Kidney epithelial cell (primary cell): ENCODE results near the gene RGS9. TPM values are rescaled to one million over a fixed set of nuclear protein-coding genes. Genes with fewer than 3 reads are reported as not detected.
A peak's percentile ranks its signal among the peaks of the same experiment; 100 is the strongest.

Experiments
- DNase-seq: peaks from one replicate; pipeline ENCODE4 v3.0.0-alpha.2; 2010; ENCODE audit warnings: low read depth
- H3K27me3 ChIP-seq: 2 replicates; pipeline ENCODE4 v1.6.0; 2011; ENCODE audit warnings: low read length; ENCODE audit not compliant: control insufficient read depth, insufficient read depth
- H3K36me3 ChIP-seq: 2 replicates; pipeline ENCODE4 v1.5.1; 2011; ENCODE audit warnings: low read length; ENCODE audit not compliant: control insufficient read depth, insufficient read depth
- H3K4me3 ChIP-seq: 2 replicates; pipeline ENCODE4 v1.5.1; 2011; ENCODE audit warnings: low read depth, mild to moderate bottlenecking, control low read depth, low read length
- total RNA-seq: library from RNA; depleted of rRNA; stranded (reverse); fragments of >200 nt; gene quantifications from 2 replicates; pipeline ENCODE4 v1.2.3, GENCODE V29; 2015
- TF ChIP-seq, protein P1 (sequence below): IDR thresholded peaks from 2 replicates; pipeline ENCODE4 v1.5.1; 2011; ENCODE audit warnings: mild to moderate bottlenecking, moderate library complexity, low read length, control low read depth, inconsistent platforms; ENCODE audit not compliant: insufficient read depth, poor library complexity, severe bottlenecking

The RGS9 gene
- total RNA-seq, 1 donor from 2014 or later: 7.5 TPM

DNA sequence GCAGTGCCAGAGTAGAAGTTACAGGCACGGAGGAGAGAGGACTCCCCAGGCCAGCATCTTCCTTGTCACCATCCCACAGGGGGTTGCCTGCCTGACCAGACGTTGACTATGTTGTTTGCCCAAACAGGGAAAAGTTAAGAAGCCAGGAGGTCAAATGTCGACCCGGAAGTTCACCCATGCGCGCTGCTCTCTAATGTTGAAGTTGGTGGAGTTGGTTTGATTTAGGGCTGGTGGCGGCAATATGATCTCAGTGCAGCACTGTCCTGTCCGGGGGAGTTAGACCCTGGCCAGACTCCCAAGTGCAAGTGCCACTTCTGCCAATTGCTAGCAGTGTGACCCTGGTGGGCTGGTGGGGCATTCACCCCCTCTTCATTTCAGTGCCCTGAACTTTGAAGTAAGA is 30.4 kb downstream of the RGS9 start:
- DNase-seq: no peak
- Histone ChIP-seq H3K4me3 (no peak overlapping the region), H3K27me3 (no peaks in the 10 kb centered on the region), H3K36me3 (no peaks in the 10 kb centered on the region)
- TF ChIP-seq, protein P1, sequence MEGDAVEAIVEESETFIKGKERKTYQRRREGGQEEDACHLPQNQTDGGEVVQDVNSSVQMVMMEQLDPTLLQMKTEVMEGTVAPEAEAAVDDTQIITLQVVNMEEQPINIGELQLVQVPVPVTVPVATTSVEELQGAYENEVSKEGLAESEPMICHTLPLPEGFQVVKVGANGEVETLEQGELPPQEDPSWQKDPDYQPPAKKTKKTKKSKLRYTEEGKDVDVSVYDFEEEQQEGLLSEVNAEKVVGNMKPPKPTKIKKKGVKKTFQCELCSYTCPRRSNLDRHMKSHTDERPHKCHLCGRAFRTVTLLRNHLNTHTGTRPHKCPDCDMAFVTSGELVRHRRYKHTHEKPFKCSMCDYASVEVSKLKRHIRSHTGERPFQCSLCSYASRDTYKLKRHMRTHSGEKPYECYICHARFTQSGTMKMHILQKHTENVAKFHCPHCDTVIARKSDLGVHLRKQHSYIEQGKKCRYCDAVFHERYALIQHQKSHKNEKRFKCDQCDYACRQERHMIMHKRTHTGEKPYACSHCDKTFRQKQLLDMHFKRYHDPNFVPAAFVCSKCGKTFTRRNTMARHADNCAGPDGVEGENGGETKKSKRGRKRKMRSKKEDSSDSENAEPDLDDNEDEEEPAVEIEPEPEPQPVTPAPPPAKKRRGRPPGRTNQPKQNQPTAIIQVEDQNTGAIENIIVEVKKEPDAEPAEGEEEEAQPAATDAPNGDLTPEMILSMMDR: no peak

DNA sequence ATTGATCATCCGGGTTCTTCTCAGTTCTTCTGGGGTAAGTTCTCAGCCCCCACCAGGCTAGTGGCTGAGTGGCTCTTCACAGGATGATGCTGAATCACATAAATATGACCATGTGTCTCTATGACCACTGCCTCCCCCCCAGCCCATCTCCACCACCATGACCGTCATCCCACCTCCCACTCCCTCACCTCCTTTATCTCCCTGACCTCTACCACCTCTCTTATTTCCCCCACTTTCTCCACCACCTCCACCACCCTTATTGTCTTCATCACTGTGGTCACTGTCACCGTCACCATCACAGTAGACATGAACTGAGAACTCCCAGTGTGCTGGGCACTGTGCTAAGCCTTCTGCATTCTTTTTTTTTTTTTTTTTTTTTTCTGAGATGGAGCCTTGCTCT is 32.5 kb downstream of the RGS9 start:
- Histone ChIP-seq H3K27me3 (no peaks in the 10 kb centered on the region), H3K36me3 (no peaks in the 10 kb centered on the region), H3K4me3 (no peak overlapping the region)
- DNase-seq: no peak
- TF ChIP-seq, protein P1: no peak

DNA sequence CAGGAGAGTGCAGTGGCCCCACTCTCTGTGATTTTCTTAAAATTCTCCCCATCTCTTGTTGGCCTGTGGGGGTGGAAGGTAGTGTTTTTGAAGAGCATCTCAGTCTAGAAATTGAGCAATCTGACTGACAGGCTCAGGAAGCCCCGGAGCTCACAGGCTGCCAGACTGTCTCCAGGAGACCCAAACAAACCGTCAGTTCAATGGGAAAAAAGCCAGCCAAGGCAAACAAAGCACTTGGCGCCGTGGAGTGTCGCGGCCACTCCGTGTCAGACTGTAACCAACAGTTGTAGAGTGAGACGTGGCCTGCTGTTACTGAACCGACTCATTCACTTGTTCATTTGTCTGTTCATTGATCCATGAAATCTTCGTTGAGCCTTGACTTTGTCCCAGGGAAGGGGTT is 33.7 kb downstream of the RGS9 start:
- DNase-seq: no peak
- no peaks in the 10 kb centered on the region for H3K36me3 ChIP-seq
- no peaks in the 10 kb centered on the region for H3K27me3 ChIP-seq
- TF ChIP-seq, protein P1: no peak
- H3K4me3 ChIP-seq: no peak overlapping the region

DNA sequence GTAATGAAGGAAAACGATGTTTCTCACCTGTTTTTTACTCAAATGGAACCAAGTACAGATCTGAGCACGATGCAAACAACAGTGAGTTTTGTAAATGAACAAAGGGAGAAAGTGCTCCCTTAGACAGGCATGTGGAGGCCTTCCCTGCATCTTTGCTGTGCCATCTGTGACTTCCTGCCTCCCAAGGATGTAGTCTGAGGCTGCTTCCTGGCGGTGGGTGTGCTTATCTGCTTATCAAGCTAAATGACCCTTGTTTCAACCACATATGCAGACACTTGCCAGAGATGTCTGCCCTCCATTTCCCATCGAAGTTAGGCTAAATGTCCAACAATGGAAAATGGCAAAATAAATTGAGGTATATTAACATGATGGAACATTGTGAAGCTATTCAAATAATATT is 34.6 kb downstream of the RGS9 start:
- DNase-seq: no peak
- Histone ChIP-seq H3K27me3 (no peaks in the 10 kb centered on the region), H3K4me3 (no peak overlapping the region), H3K36me3 (no peaks in the 10 kb centered on the region)
- TF ChIP-seq, protein P1: no peak

DNA sequence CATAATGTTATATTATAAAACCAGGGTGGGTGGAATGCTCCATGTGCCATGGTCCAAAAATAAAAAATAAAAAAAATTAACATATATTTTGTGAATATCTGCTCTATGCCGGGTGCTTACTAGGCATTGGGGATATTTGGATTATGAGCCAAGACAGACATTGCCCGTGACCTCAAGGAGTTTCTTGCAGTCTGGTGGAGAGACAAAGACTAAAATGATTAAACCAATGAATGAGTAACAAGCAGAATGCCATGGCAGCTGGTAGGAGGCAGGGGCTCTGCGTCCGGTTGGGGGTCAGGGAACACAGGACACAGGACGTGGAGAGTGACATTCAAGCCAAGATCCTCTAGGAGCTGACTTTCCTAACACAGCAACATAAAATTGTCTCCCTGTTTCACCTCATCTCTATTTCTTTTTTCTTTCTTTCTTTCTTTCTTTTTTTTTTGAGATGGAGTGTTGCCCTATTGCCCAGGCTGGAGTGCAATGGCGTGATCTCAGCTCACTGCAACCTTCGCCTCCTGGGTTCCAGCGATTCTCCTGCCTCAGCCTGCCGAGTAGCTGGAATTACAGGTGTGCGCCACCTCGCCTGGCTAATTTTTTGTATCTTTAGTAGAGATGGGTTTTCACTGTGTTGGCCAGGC is 35.4 kb downstream of the RGS9 start:
- no peaks in the 10 kb centered on the region for H3K27me3 ChIP-seq
- no peak overlapping the region for H3K4me3 ChIP-seq
- no peaks in the 10 kb centered on the region for H3K36me3 ChIP-seq
- TF ChIP-seq, protein P1: no peak
- DNase-seq: no peak

DNA sequence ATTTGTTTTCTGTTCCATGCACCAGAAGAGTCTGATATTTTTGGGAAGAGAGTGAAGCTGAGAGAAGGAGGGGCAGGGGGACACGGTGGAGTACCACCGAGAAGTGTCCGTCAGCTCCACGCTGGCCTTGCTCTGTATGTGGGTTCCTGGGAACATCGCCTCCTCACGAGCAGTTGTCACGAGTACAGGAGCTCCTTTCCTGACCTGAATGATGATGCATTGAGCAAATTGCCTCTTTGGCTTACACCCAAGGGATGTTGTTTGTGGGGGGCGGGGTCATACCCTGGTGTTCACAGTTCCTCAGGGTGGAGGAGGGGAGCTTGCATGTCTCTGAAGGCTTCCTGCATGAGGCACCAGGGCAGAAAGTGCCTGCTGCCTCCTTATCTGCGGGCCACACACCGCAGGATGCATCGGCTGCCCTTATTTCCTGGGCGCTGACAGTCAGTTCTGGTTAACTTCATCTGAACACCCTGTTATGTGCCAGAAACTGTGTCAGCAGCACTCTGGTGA is 36.2 kb downstream of the RGS9 start:
- TF ChIP-seq, protein P1: no peak
- Histone ChIP-seq H3K4me3 (no peak overlapping the region), H3K36me3 (no peaks in the 10 kb centered on the region), H3K27me3 (no peaks in the 10 kb centered on the region)
- DNase-seq: peak; percentile 38
